ENCODE data around the gene RFPL2.

The RFPL2 gene

DNA sequence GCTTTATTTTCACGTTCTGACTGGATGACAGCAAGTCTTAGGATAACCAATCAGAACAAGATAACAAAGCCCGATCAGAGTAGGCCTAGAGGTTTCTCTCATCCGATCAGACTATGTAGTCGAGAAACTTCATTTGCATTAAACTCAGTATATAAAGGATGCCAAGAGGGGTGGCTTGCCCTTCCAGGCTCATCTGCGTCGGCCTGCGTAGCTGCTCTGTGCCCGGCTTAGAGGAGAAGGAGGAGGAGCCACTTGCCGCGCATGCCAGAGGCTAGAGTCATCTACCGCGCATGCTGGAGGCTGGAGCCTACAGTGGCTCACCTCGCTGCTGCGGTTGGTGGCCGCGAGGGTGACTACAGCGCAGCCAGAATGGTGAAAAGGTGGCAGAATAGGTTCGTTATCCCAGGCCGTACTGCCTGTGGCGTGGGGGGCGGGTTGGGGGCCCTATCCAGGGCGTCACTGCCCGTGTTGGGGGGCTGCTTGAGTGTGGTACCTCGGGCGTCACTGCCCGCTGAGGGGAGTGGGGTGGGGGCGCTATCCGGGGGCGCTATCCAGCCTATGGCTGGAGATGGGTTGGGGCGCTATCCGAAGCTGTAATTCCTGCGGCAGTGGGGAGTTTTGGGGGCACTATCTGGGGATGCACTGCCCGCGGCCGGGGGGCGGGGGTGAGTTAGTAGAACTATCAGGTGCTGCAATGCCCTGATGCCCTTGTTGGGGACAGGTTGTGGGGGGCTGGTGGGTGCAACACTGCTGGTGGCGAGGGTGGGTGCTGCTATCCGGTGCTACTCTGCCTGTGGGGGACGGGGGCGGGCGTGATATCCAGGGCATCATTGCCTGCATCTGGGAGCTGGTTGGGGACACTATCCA, at the start of gene RFPL2:
RFPL2 (minus strand) TSS at position 218 of the 867 bp plus-strand sequence. CDS start 2,622 bp downstream, outside the sequence.
- no peak for DNase-seq (ENCODE audit: low read depth in 1 of 2, low spot score in 1 of 2)

DNA sequence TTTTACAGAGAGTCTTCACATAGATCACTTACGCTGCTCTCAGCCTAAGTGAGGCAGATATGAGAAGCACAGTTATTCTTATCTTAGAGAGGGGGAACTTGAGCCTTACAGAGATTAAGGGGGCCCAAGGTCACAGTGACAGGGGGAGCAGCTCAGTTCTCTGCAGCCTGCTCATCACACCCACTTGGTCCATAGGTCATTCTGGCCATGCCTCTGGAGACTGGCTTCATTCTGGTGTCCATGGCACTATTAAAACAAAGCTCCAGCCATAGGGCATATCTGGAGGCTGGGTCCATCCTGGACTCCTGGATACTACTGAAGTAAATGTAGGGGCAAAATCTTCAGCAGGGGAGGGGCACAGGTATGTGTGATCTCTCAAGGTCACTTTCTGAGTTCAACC, 44.4 kb upstream of the RFPL2 start:
- DNase-seq (ENCODE audit: low read depth in 1 of 2, low spot score in 1 of 2) = no peak

DNA sequence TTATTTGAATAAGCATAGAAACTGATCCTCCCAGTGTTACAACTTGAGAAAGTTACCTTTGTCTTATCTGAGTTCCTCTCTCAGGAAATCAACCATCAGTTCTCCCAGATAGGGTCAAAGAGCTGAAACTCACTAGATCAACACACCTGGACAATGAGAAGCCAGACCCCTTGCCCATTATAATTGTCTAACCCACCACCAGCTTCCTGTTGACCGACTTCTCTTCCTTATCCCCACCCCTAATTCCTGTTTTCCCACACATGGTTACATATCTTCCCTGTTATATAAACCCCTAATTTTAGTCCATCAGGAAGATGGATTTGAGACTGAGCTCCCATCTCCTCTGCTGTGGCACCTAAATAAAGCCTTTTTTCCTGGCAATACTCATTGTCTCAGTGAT, 43.4 kb upstream of the RFPL2 start:
- DNase-seq (ENCODE audit: low read depth in 1 of 2, low spot score in 1 of 2) = no peak

DNA sequence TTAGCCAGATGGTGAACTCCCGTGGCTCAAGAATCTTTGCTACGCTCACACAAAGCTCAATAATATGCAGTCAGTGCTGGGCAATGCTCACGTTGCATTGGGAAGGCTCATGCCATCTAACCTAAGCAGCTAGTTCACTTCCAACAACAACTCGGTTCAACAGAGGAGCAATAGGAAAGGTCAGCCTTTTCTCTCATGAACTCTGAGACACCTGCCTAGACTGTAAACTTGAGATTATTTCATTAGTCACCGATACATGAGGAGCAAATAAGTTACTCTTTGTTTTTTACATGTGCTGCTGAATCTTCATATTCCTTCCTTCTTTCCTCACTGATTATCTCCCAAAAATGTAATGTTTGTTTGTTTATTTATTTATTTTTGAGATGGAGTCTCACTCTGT, 41.3 kb upstream of the RFPL2 start:
- no peak for DNase-seq (ENCODE audit: low read depth in 1 of 2, low spot score in 1 of 2)

DNA sequence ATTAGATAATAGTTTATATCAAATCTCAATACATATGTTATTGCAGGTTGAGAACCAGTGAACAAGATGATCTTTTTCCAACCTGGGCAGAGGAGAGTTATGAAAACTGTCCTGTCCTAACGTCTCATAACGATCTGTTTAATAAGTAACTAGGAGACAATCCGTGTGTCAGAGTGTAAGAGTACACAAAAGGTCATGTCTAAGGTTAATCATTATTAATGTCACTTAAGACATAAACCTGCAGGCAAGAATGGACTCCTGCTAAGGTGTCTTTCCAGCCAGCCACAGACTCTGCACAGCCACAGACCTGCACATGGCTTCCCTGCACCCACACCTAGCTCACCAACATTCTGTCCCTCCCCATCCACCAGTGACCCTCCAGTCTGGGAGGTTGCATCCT, 40.2 kb upstream of the RFPL2 start:
- no peak for DNase-seq (ENCODE audit: low read depth in 1 of 2, low spot score in 1 of 2)

DNA sequence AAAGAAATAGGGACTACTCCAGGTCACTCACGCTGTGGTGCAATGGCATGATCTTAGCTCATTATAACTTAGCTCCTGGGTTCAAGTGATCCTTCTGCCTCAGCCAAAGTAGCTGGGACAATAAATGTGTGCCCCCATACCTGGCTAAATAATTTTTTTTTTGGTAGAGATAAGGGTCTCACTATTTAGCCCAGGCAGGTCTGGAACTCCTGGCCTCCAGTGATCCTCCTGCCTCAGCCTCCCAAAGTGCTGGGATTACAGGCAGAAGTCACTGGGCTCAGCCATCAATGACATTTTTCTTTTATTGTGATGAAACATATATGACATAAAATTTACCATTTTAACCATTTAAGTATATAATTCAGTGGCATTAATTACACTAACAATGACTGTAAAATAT, 39.7 kb upstream of the RFPL2 start:
- no peak for DNase-seq (ENCODE audit: low read depth in 1 of 2, low spot score in 1 of 2)

DNA sequence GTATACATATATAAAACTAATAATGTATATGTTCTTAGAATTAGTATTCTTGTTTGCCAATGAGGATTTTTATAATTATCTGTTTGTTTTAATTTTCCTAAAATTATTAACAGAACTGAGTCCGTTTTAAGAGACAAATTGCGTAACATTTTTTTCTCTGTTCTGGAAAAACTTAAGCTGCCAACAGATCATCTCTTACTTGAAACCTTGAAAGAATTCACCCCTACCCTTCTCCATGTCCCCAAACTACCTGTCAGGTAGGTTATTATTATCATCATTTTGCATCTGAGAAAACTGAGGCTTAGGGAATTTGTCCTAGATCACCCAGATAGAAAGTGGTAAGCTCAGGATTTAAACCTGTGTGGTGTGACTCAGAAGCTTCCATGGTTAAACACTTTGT, 35.6 kb upstream of the RFPL2 start:
- no peak for DNase-seq (ENCODE audit: low read depth in 1 of 2, low spot score in 1 of 2)

DNA sequence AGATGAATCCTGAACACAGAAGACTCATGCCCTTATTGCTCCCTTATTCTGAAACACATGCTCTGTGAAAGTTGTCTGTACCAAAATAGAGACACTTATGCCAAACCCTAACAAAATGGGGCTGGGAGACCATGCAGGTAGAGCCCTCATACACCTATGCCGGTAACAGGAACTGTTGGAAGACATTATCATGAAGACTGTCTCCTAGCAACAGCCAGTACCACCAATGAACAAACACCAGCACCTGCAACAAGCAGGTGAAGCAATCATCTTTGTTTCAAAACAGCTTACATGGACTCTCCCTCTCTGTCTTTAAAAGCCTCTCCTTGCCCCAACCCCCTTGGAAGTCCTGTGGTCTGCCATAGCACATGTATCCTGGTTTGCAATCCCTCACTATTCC, 33.0 kb upstream of the RFPL2 start:
- no peak for DNase-seq (ENCODE audit: low read depth in 1 of 2, low spot score in 1 of 2)

DNA sequence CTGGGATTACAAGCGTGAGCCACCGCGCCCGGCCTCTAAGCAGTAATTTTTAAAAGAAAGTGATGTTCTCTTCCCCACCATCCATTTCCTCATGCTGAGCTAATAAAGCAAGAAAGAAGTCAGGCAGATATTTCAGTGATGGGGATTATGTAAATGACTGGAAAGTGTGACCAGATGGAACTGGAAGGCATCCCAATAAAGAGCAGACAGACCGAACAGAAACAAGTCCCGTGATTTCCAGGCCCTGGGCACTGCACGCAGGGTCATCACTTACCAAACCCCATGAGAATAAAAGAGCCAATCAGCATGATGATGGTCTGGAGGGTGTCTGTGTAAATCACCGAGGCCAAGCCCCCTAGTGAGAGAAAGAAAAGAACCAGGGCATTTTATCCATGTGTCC, 32.1 kb upstream of the RFPL2 start:
- no peak for DNase-seq (ENCODE audit: low read depth in 1 of 2, low spot score in 1 of 2)

DNA sequence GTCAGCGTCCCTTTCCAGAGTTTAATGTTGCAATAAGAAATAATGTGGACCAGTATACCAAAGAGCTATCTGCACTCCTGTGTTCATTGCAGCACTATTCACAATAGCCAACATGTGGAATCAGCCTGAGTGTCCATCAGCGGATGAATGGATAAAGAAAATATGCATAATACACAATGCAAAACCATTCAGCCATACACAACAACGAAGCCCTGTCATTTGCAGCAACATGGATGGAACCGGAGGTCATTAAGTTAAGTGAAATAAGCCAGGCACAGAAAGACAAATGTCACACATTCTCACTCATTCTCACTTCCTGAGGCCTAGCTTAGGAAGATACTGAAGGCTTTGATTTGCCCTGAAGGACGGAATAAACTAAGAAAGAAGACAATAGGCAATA, 28.2 kb upstream of the RFPL2 start:
- DNase-seq (ENCODE audit: low read depth in 1 of 2, low spot score in 1 of 2) = no peak

DNA sequence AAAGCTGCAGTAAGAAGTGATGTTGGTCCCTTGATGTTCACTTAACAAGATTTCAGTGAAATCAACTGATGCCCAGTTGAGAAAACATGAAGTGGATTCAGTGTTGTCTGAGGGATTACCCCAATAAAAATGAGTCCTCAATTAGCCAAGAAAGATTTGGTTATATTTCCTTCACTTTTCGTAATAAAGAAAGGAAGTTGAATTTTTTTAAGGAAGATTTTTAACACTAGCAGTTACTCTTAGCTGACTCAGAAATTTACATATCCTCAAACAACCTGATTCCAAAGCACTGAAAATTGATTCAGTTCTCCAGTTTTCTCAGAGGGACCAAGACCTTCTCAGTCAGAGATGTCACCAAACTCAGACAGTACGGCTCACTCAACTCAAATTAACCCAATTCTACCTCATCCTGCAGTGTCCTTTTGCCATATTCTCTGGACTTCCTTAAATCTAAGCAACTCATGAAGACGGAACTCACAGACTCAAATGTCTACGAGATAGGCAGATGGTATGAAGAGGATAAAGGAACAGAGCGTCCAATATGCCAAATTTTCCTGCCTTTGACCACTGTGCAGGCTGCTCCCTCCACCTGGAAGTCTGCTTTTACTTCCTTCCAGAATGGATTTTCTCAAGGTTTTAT, 27.4 kb upstream of the RFPL2 start:
- DNase-seq (ENCODE audit: low read depth in 1 of 2, low spot score in 1 of 2) = no peak

DNA sequence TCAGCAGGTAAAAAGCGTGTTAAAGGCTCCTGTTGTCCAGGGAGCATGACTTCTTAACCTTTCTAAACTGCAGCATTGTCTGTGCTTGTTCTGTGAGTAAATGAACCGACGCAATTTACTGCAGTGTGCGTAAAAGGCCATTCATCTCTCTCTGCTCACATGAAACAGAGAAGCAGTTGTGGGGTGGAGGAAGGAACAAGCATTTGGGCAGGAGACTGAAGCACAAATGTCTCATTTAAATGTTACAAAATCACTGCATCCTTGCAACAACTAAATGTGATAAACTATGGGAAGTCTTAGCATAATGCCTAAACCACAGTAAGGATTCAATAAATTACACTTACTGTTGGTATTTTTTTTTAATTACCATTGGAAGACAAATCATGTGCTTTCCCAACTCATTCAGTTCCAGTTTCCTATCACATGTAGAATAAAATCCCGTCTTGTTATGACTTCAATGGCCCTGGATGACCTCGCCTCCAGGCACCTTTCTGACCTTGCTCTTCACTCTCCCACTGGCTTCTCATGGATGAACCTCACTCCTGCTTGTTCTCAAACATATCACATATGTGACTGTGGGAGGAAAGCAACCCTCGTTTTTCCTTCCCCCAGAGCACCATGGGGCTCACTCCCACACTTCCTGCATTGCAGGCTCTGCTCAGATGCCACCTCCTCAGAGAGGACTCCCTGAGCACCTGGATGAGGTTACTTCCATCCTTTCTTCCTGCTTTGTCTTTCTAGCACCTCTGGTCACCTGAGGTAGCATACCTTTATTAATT, 21.6 kb upstream of the RFPL2 start:
- no peak for DNase-seq (ENCODE audit: low read depth in 1 of 2, low spot score in 1 of 2)

DNA sequence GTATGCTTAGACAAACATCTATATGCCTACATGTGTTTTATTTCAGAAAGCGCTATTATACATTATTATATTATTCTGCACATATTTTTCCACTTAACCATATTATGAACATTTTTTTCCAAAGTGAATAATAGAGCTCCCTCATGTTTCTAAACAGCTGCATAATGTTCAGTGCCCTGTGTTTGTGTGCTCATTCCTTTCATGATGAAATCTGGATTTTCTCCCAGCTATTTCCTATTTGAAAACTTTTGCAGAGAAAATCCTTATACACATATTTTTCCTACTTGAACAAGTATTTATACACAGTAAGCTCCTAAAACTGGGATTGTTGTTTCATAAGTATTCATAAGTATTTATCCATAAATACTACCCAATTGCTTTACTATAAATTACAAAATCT, 18.1 kb upstream of the RFPL2 start:
- no peak for DNase-seq (ENCODE audit: low read depth in 1 of 2, low spot score in 1 of 2)

DNA sequence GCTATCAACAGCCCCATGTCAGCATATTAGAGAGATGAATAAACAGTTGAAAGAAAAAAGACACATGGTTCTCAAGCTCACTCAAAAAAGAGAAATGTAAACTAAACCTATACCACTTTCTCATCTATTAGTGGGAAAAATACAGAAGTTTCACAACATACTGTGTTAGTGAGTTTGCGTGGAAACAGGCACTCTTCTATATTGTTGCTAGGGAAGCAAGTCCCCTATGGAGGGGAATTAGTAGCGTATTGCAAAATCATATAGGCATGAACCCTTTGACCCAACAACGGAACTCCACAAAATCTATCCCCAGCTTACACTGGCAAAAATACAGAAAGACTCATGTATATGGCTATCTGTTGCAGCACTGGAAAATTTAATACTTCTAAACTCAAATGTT, 14.2 kb upstream of the RFPL2 start:
- DNase-seq (ENCODE audit: low read depth in 1 of 2, low spot score in 1 of 2) = no peak

DNA sequence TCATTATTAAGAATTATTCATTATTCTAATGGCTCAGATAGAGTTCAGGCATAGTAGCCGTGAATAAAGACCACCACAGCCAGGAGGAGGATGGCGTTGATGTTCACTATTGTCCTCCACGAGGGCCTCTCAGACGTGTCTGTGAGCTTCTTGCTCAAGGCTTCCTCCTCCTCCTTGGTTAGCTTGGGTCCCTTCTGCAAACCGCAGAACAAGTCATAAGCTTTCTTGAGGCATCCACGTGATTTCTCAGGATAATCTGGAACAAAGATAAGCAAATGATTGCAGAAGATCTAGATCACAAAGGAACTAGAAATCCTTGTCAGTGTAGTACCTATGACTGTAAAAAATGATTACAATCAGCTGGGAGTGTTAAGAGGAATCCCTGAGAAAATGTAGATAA, 13.6 kb upstream of the RFPL2 start:
- DNase-seq (ENCODE audit: low read depth in 1 of 2, low spot score in 1 of 2) = no peak

DNA sequence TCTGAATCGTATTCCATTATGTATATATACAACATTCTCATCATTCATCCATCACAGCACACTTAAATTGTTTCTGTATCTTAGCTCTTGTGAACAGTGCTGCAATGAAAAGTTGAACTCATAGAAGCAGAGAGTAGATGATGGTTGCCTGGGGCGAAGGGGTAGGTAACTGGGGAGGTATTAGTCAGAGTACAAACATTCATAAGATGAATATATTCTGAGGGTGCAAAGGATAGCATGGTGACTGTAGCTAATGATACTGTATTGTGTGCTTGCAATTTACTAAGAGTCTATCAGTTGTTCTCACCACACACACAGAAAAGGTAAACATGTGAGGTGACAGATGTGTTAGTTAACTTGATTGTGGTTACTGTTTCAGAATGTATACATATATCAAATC, 12.6 kb upstream of the RFPL2 start:
- no peak for DNase-seq (ENCODE audit: low read depth in 1 of 2, low spot score in 1 of 2)

DNA sequence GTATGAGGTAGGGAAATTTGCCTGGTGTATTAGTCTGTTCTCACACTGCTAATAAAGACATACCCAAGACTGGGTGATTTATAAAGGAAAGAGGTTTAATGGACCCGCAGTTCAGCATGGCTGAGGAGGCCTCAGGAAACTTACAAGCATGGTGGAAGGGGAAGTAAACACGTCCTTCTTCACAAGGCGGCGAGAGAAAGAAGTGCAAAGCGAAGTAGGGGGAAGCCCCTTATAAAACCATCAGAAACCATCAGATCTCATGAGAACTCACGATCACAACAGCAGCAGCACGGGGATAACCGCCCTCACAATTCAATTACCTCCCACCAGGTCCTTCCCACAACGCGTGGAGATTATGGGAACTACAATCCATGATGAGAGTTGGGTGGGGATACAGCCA, 12.0 kb upstream of the RFPL2 start:
- no peak for DNase-seq (ENCODE audit: low read depth in 1 of 2, low spot score in 1 of 2)

DNA sequence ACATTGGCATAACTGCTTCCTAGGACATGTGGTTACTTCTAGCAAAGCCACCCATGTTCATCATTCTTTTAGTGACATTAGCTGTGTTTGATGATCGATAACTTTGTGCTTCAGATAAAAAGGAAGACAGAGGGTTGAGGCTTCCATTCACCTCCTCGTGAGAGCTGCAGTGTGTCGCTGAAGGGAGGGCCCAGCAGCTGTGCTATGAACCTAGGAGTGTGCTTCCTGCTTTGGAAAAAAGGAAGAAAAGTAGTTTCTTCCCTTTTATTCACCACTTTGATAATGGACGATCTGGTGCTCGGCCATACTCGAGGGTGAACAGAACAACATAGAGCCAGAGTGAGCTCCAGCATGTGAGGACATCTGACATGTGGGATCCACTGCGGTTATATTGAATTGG, 6.1 kb upstream of the RFPL2 start:
- no peak for DNase-seq (ENCODE audit: low read depth in 1 of 2, low spot score in 1 of 2)

DNA sequence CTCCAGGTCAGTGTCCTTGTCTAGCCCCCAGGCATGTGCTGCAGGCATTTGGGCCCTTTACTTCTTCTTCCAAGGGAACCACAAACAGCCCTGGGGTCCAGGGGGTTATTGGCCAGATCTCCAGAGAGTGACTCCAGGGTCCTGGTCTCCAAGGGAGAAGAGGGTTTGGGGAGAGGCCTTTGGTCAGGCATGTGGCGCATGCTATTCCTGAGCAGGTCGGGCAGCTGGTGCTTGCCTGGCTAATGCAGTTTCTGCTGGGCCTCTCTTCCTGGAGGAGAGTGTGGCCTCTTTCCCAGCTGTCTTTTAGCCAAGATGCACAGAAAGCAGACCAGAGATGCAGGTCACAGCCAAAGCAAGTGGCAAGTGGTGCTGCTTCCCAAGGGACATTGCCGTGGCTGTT, 3.8 kb upstream of the RFPL2 start:
- DNase-seq (ENCODE audit: low read depth in 1 of 2, low spot score in 1 of 2) = no peak

DNA sequence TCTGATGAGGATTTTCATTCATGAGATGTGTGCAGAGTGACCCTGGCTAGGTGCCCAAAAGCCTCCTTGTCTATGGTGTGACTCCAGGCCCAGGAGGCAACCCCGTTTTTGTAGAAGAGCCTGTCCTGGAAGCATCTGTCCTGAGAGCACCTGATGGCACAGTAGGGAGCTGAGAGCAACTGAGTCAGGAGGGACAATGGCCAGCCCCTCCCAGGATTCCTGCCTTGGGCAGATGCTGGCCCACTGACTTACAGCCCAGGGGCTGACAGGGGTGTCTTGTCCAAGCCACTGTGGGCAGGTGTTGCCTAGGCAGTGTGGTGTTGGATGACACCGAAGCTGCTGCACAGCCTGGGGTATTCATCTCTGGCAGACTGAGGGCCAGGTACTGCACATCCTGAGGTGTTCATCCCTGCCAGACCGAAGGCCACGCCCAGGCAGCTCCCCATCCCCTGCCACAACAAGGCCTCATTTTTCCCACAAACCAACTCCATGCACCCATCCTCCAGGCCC, 3.2 kb upstream of the RFPL2 start:
- no peak for DNase-seq (ENCODE audit: low read depth in 1 of 2, low spot score in 1 of 2)

DNA sequence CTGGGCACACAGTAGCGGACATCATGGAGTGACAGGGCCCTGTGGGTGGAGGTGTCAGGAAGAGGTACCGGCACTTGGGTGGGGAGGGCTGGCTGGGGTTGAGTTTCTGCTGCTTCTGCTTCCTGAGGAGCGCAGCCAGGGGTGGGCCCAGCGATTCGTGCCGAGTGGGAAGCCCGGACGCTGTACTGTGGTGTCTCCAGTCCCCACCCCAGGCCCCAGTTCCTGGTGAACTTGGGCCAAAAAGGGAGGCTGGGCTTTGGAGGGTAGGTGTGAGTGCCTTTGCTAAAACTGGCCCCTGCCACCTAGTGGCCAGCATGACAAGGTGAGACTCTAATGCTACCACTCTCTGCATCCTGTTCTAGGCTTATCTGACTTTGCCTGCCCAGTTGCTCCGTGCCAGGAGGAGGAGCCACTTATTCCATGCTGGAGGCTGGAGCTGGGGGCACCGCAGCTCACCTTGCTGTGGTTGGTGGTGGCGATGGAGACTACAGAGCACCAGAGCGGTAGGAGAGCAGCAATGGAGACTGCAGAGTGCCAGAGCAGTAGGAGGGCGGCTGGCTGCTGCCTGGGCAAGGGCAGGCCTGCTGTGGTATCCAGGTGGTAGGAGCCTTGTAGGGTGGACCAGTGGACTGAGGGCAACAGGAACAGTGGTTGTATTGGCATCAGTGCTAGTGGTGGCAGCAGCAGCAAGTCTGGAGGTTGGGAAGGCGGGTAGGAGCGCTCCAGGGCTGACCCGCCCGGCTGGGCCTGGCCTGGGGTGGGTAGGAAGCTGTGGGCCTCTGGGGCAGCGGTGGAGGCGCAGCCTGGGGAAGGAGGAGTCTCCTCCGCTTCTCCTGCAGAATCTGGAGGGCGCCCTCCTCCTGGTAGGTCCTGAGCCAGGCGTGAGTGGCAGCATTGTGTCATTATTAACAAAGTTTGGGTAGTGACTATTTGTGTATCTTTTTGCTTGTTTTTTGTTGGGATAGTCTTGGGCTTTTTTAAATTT, 2.2 kb upstream of the RFPL2 start:
- DNase-seq (ENCODE audit: low read depth in 1 of 2, low spot score in 1 of 2) = no peak
